Measurements from ENCODE around the gene BPIFB4.

DNA sequence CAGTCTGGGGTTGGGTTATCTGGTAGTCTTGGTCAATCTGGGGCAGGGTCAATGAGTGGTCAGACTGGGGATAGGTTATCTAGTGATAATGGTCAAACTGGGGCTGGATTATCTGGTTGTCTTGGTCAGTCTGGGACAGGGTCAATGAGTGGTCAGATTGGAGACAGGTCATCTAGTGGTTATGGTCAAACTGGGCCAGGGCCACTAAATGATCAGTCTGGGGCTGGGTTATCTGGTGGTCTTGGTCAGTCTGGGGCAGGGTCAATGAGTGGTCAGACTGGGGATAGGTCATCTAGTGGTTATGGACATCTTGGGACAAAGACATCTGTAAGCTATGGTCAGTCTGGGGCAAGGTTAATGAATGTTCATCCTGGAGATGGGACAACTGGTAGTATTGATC, 60.0 kb downstream of the BPIFB4 start:
- TF ChIP-seq, protein P1, sequence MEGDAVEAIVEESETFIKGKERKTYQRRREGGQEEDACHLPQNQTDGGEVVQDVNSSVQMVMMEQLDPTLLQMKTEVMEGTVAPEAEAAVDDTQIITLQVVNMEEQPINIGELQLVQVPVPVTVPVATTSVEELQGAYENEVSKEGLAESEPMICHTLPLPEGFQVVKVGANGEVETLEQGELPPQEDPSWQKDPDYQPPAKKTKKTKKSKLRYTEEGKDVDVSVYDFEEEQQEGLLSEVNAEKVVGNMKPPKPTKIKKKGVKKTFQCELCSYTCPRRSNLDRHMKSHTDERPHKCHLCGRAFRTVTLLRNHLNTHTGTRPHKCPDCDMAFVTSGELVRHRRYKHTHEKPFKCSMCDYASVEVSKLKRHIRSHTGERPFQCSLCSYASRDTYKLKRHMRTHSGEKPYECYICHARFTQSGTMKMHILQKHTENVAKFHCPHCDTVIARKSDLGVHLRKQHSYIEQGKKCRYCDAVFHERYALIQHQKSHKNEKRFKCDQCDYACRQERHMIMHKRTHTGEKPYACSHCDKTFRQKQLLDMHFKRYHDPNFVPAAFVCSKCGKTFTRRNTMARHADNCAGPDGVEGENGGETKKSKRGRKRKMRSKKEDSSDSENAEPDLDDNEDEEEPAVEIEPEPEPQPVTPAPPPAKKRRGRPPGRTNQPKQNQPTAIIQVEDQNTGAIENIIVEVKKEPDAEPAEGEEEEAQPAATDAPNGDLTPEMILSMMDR (conservative IDR thresholded peaks at IDR 0.05 in 1 of 2, IDR thresholded peaks at IDR 0.05 in 1 of 2; ENCODE audit: low read depth in 1 of 2, low read length in 2 of 2) = no peak
- no peak for TF ChIP-seq EZH2 (IDR thresholded peaks at IDR 0.05; ENCODE audit: low read length, missing control alignments)

All from fibroblast of lung (primary cell).